HEK293 (cell line): Measurements from ENCODE around the gene IL24.

ENCODE experiments used
- ATF2 ChIP-seq: fragments of 450-650 bp; formaldehyde crosslinking; IDR thresholded peaks from 2 replicates; pipeline ENCODE4 v1.5.1; 2016; ENCODE audit warnings: missing biosample characterization, missing genetic modification characterization, low read depth
- CTCF ChIP-seq: fragments of 450-650 bp; formaldehyde crosslinking; IDR thresholded peaks from 2 replicates; pipeline ENCODE4 v1.5.1; 2016; ENCODE audit warnings: missing biosample characterization, missing genetic modification characterization
- ZBTB7A ChIP-seq: fragments of 450-650 bp; formaldehyde crosslinking; IDR thresholded peaks from 2 replicates; pipeline ENCODE4 v1.5.1; 2016; ENCODE audit warnings: low read depth, missing biosample characterization, missing genetic modification characterization
- ZNF146 ChIP-seq: fragments of 450-650 bp; formaldehyde crosslinking; IDR thresholded peaks from 2 replicates; pipeline ENCODE4 v1.5.1; 2016; ENCODE audit warnings: missing biosample characterization, missing genetic modification characterization
- ZNF239 ChIP-seq: fragments of 450-650 bp; formaldehyde crosslinking; IDR thresholded peaks from 2 replicates; pipeline ENCODE4 v1.5.1; 2016; ENCODE audit warnings: missing biosample characterization, missing genetic modification characterization
- ZNF24 ChIP-seq: fragments of 450-650 bp; formaldehyde crosslinking; IDR thresholded peaks from 2 replicates; pipeline ENCODE4 v1.5.1; 2016; ENCODE audit warnings: missing biosample characterization, missing genetic modification characterization
- ZNF274 ChIP-seq, 2 experiments: fragments of 200-500 bp in 1 of 2; fragments of 450-650 bp in 1 of 2; sonication (Bioruptor generic) in 1 of 2; formaldehyde crosslinking in 1 of 2; IDR thresholded peaks; 2 replicates each; pipeline versions ENCODE4 v1.5.1 to v1.6.1; 2014 to 2016; ENCODE audit warnings: borderline replicate concordance in 1 of 2, inconsistent platforms in 1 of 2, low read length in 1 of 2, missing biosample characterization in 1 of 2, missing genetic modification characterization in 1 of 2
- ZNF747 ChIP-seq: fragments of 450-650 bp; formaldehyde crosslinking; IDR thresholded peaks from 2 replicates; pipeline ENCODE4 v1.5.1; 2016; ENCODE audit warnings: missing biosample characterization, missing genetic modification characterization
- ZSCAN30 ChIP-seq: fragments of 450-650 bp; IDR thresholded peaks from 2 replicates; pipeline ENCODE4 v1.5.1; 2018; ENCODE audit warnings: missing biosample characterization, mild to moderate bottlenecking, missing genetic modification characterization, moderate library complexity
- ZXDB ChIP-seq: fragments of 450-650 bp; formaldehyde crosslinking; IDR thresholded peaks from 2 replicates; pipeline ENCODE4 v1.5.1; 2016; ENCODE audit warnings: missing biosample characterization, missing genetic modification characterization

- TF ChIP-seq CTCF: no peak
- TF ChIP-seq ATF2: no peak
- TF ChIP-seq ZSCAN30 (tag by site-specific recombination): no peak
- TF ChIP-seq ZNF274 (IDR thresholded peaks at IDR 0.05; ENCODE audit: low read length): no peak
- no peak for TF ChIP-seq ZNF274 (tag by site-specific recombination; IDR thresholded peaks at IDR 0.05; ENCODE audit: borderline replicate concordance)
- no peak for TF ChIP-seq ZBTB7A (tag by site-specific recombination)
- TF ChIP-seq ZNF747 (tag by site-specific recombination): no peak
- TF ChIP-seq ZNF146 (tag by site-specific recombination): no peak
- TF ChIP-seq ZNF239 (tag by site-specific recombination): no peak
- TF ChIP-seq ZNF24: no peak
- TF ChIP-seq ZXDB (tag by site-specific recombination): no peak
Measured at GRCh38 chr1:206939131-206939530, 41.9 kb downstream of the IL24 start.
